ENCODE data around the gene ZNF524. TPM values are rescaled to one million over a fixed set of nuclear protein-coding genes. Genes with fewer than 3 reads are reported as not detected.

Gene ZNF524
- total and polyA plus RNA-seq, 4 donors = 12.6 to 62.5 (median 28.2) TPM

GRCh38 chr19:55552620-55553019 is 47.5 kb upstream of the ZNF524 start:
- Histone ChIP-seq H3K9me3 (ENCODE audit: control insufficient read depth in 4 of 4, insufficient read depth in 3 of 4, low read length in 3 of 4) (no peaks in the 10 kb centered on the region), H3K4me3 (no peak overlapping the region), H3K36me3 (ENCODE audit: control insufficient read depth in 4 of 4, insufficient read depth in 4 of 4, low read length in 4 of 4) (no peaks in the 10 kb centered on the region), H3K27ac (ENCODE audit: low read depth in 1 of 2, low read length in 1 of 2) (no peak overlapping the region), H3K9ac (ENCODE audit: insufficient read depth in 1 of 2, low read length in 2 of 2) (no peak overlapping the region), H3K4me1 (ENCODE audit: control insufficient read depth in 5 of 5, insufficient read depth in 5 of 5, low read length in 5 of 5) (peaks cover 0 to 5% (median 0%) of the 10 kb centered on the region in 5 donors), H3K27me3 (ENCODE audit: control insufficient read depth in 3 of 3, insufficient read depth in 3 of 3, low read length in 2 of 3) (peaks cover 0 to 19% (median 9%) of the 10 kb centered on the region in 3 donors)
- WGBS, 2 donors = 61 to 83% methylated on average over 13 of the region's 13 CpGs
- TF ChIP-seq CTCF (IDR thresholded peaks at IDR 0.05; ENCODE audit: control extremely low read depth, extremely low read depth) = no peak
- no peak for ATAC-seq (ENCODE audit: insufficient read depth, low FRiP score)
- DNase-seq = peak in 2 of 3 donors; percentile 36

- DNase-seq (no peak), ATAC-seq (ENCODE audit: insufficient read depth, low FRiP score) (no peak)
- 68 to 72% methylated on average over 13 of the region's 13 CpGs for WGBS, 2 donors
- Histone ChIP-seq H3K36me3 (ENCODE audit: control insufficient read depth in 4 of 4, insufficient read depth in 4 of 4, low read length in 4 of 4) (no peaks in the 10 kb centered on the region), H3K9me3 (ENCODE audit: control insufficient read depth in 4 of 4, insufficient read depth in 3 of 4, low read length in 3 of 4) (no peaks in the 10 kb centered on the region), H3K27me3 (ENCODE audit: control insufficient read depth in 3 of 3, insufficient read depth in 3 of 3, low read length in 2 of 3) (peaks cover 0 to 19% (median 9%) of the 10 kb centered on the region in 3 donors), H3K4me1 (ENCODE audit: control insufficient read depth in 5 of 5, insufficient read depth in 5 of 5, low read length in 5 of 5) (peaks cover 0 to 5% (median 0%) of the 10 kb centered on the region in 5 donors), H3K9ac (ENCODE audit: insufficient read depth in 1 of 2, low read length in 2 of 2) (no peak overlapping the region), H3K27ac (ENCODE audit: low read depth in 1 of 2, low read length in 1 of 2) (no peak overlapping the region), H3K4me3 (no peak overlapping the region)
- no peak for TF ChIP-seq CTCF (IDR thresholded peaks at IDR 0.05; ENCODE audit: control extremely low read depth, extremely low read depth)
Observed at GRCh38 chr19:55553217-55554182, 46.6 kb upstream of the ZNF524 start.

GRCh38 chr19:55554302-55554701 is 45.8 kb upstream of the ZNF524 start:
- H3K27ac ChIP-seq (ENCODE audit: low read depth in 1 of 2, low read length in 1 of 2) = no peak overlapping the region
- no peak overlapping the region for H3K4me3 ChIP-seq
- no peak for DNase-seq
- H3K9ac ChIP-seq (ENCODE audit: insufficient read depth in 1 of 2, low read length in 2 of 2) = no peak overlapping the region
- H3K36me3 ChIP-seq (ENCODE audit: control insufficient read depth in 4 of 4, insufficient read depth in 4 of 4, low read length in 4 of 4) = no peaks in the 10 kb centered on the region
- no peaks in the 10 kb centered on the region for H3K9me3 ChIP-seq (ENCODE audit: control insufficient read depth in 4 of 4, insufficient read depth in 3 of 4, low read length in 3 of 4)
- TF ChIP-seq CTCF (IDR thresholded peaks at IDR 0.05; ENCODE audit: control extremely low read depth, extremely low read depth) = no peak
- no peak for ATAC-seq (ENCODE audit: insufficient read depth, low FRiP score)
- peaks cover 0 to 5% (median 0%) of the 10 kb centered on the region in 5 donors for H3K4me1 ChIP-seq (ENCODE audit: control insufficient read depth in 5 of 5, insufficient read depth in 5 of 5, low read length in 5 of 5)
- H3K27me3 ChIP-seq (ENCODE audit: control insufficient read depth in 3 of 3, insufficient read depth in 3 of 3, low read length in 2 of 3) = peaks cover 0 to 18% (median 9%) of the 10 kb centered on the region in 3 donors
- 90 to 94% methylated on average over 9 of the region's 9 CpGs for WGBS, 2 donors

Data from lung (tissue), 12 donors.